ENCODE results near the gene CYTH2.
A peak's percentile ranks its signal among the peaks of the same experiment; 100 is the strongest.

CYTH2 gene

GRCh38 chr19:48501494-48502349 lies 32.6 kb downstream of the CYTH2 start (continued):
- no peak for TF ChIP-seq AEBP2 (tag by site-specific recombination; IDR thresholded peaks at IDR 0.05; ENCODE audit: borderline replicate concordance)
- no peak for TF ChIP-seq ZNF184 (tag by site-specific recombination; IDR thresholded peaks at IDR 0.05)
- no peak for TF ChIP-seq ZNF132 (tag by site-specific recombination; IDR thresholded peaks at IDR 0.05; ENCODE audit: borderline replicate concordance)
- TF ChIP-seq PRDM1 (tag by site-specific recombination; IDR thresholded peaks at IDR 0.05): peak; percentile 80
- no peak for TF ChIP-seq ZNF791 (tag by site-specific recombination; IDR thresholded peaks at IDR 0.05)
- TF ChIP-seq, protein P1, sequence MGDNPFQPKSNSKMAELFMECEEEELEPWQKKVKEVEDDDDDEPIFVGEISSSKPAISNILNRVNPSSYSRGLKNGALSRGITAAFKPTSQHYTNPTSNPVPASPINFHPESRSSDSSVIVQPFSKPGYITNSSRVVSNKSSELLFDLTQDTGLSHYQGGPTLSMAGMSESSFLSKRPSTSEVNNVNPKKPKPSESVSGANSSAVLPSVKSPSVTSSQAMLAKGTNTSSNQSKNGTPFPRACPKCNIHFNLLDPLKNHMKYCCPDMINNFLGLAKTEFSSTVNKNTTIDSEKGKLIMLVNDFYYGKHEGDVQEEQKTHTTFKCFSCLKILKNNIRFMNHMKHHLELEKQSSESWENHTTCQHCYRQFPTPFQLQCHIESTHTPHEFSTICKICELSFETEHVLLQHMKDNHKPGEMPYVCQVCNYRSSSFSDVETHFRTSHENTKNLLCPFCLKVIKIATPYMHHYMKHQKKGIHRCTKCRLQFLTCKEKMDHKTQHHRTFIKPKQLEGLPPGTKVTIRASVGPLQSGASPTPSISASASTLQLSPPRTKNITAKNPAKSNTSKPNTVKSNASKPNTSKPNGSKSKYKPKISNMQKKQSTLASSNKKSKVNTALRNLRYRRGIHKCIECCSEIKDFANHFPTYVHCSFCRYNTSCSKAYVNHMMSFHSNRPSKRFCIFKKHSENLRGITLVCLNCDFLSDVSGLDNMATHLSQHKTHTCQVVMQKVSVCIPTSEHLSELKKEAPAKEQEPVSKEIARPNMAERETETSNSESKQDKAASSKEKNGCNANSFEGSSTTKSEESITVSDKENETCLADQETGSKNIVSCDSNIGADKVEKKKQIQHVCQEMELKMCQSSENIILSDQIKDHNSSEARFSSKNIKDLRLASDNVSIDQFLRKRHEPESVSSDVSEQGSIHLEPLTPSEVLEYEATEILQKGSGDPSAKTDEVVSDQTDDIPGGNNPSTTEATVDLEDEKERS (tag by site-specific recombination; IDR thresholded peaks at IDR 0.05): no peak
- no peak for TF ChIP-seq SCRT2 (tag by site-specific recombination; IDR thresholded peaks at IDR 0.05)
- no peak for TF ChIP-seq ZNF530 (tag by site-specific recombination; IDR thresholded peaks at IDR 0.05; ENCODE audit: low read depth)
- TF ChIP-seq ZNF16 (tag by site-specific recombination; IDR thresholded peaks at IDR 0.05; ENCODE audit: low read depth): no peak
- TF ChIP-seq, protein P2, sequence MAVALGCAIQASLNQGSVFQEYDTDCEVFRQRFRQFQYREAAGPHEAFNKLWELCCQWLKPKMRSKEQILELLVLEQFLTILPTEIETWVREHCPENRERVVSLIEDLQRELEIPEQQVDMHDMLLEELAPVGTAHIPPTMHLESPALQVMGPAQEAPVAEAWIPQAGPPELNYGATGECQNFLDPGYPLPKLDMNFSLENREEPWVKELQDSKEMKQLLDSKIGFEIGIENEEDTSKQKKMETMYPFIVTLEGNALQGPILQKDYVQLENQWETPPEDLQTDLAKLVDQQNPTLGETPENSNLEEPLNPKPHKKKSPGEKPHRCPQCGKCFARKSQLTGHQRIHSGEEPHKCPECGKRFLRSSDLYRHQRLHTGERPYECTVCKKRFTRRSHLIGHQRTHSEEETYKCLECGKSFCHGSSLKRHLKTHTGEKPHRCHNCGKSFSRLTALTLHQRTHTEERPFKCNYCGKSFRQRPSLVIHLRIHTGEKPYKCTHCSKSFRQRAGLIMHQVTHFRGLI (tag by site-specific recombination; IDR thresholded peaks at IDR 0.05): no peak
- no peak for TF ChIP-seq GLIS2 (tag by site-specific recombination; IDR thresholded peaks at IDR 0.05)
- no peak for TF ChIP-seq ZNF837 (tag by site-specific recombination; IDR thresholded peaks at IDR 0.05)
- TF ChIP-seq, protein P3, sequence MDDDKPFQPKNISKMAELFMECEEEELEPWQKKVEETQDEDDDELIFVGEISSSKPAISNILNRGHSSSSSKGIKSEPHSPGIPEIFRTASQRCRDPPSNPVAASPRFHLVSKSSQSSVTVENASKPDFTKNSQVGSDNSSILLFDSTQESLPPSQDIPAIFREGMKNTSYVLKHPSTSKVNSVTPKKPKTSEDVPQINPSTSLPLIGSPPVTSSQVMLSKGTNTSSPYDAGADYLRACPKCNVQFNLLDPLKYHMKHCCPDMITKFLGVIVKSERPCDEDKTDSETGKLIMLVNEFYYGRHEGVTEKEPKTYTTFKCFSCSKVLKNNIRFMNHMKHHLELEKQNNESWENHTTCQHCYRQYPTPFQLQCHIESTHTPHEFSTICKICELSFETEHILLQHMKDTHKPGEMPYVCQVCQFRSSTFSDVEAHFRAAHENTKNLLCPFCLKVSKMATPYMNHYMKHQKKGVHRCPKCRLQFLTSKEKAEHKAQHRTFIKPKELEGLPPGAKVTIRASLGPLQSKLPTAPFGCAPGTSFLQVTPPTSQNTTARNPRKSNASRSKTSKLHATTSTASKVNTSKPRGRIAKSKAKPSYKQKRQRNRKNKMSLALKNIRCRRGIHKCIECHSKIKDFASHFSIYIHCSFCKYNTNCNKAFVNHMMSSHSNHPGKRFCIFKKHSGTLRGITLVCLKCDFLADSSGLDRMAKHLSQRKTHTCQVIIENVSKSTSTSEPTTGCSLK (tag by site-specific recombination; IDR thresholded peaks at IDR 0.05): no peak
- TF ChIP-seq SP3 (tag by site-specific recombination; IDR thresholded peaks at IDR 0.05): peak; percentile 95
- TF ChIP-seq ZNF549 (tag by site-specific recombination; IDR thresholded peaks at IDR 0.05): no peak
- TF ChIP-seq, protein P4, sequence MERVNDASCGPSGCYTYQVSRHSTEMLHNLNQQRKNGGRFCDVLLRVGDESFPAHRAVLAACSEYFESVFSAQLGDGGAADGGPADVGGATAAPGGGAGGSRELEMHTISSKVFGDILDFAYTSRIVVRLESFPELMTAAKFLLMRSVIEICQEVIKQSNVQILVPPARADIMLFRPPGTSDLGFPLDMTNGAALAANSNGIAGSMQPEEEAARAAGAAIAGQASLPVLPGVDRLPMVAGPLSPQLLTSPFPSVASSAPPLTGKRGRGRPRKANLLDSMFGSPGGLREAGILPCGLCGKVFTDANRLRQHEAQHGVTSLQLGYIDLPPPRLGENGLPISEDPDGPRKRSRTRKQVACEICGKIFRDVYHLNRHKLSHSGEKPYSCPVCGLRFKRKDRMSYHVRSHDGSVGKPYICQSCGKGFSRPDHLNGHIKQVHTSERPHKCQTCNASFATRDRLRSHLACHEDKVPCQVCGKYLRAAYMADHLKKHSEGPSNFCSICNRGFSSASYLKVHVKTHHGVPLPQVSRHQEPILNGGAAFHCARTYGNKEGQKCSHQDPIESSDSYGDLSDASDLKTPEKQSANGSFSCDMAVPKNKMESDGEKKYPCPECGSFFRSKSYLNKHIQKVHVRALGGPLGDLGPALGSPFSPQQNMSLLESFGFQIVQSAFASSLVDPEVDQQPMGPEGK (tag by site-specific recombination; IDR thresholded peaks at IDR 0.05): peak; percentile 85
- TF ChIP-seq ZNF670 (tag by site-specific recombination; IDR thresholded peaks at IDR 0.05; ENCODE audit: low read depth): no peak
- TF ChIP-seq ZNF112 (tag by site-specific recombination; IDR thresholded peaks at IDR 0.05): no peak
- TF ChIP-seq WT1 (tag by site-specific recombination; IDR thresholded peaks at IDR 0.05): peak; percentile 10; the same call in 1 of the 2 replicates
- TF ChIP-seq ZBTB11 (tag by site-specific recombination; conservative IDR thresholded peaks at IDR 0.05; ENCODE audit: low read depth): no peak
- TF ChIP-seq ZNF121 (tag by site-specific recombination; IDR thresholded peaks at IDR 0.05): no peak
- TF ChIP-seq BCL11A (tag by site-specific recombination; IDR thresholded peaks at IDR 0.05; ENCODE audit: low read depth): peak; percentile 40; the same call in 1 of the 2 replicates
- no peak for TF ChIP-seq ZNF350 (tag by site-specific recombination; IDR thresholded peaks at IDR 0.05)
- no peak for TF ChIP-seq HOXD13 (CRISPR knock-in tag; IDR thresholded peaks at IDR 0.05; ENCODE audit: borderline replicate concordance)
- TF ChIP-seq ZBTB8A (tag by site-specific recombination; IDR thresholded peaks at IDR 0.05): no peak
- TF ChIP-seq TRIM28 (IDR thresholded peaks at IDR 0.05; ENCODE audit: borderline replicate concordance, low read length): no peak

Data from HEK293 (cell line).